Smooth muscle cell of the brain vasculature (primary cell): ENCODE measurements around the gene GJB4.
"Not testable (repeated sequence)": the region's sequence is repeated elsewhere in the genome, so short reads cannot be mapped to it uniquely, and the experiment has no call there.

ENCODE experiments used
- DNase-seq: peaks from one replicate; pipeline ENCODE4 v3.0.0-alpha.2; 2012; ENCODE audit warnings: low read depth, low spot score

The GJB4 gene

GRCh38 chr1:34759503-34760357 lies at the start of gene GJB4:
GJB4 (plus strand) TSS chr1:34759740; CDS start chr1:34761255, 1,515 bp downstream.
- DNase-seq: no peak

DNA sequence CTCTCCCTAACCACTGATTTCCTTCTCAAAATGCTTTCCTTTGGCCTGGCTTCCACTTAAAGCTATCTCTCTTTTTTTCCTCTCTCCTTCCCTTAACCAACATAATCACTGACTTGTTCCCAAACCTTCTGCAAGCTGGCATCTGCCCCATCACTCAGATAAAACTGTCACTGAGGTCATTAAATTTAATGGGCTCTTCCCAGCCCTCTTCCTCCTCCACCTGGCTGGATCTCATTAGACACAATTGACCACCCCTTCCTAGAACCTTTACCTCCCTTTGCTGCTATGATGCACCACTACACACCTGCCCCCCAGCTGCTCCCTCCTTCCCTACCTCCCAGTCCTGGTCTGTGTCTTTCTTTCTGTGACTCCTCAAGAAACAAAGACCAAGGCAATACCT lies 48.7 kb upstream of the GJB4 start:
- no peak for DNase-seq

DNA sequence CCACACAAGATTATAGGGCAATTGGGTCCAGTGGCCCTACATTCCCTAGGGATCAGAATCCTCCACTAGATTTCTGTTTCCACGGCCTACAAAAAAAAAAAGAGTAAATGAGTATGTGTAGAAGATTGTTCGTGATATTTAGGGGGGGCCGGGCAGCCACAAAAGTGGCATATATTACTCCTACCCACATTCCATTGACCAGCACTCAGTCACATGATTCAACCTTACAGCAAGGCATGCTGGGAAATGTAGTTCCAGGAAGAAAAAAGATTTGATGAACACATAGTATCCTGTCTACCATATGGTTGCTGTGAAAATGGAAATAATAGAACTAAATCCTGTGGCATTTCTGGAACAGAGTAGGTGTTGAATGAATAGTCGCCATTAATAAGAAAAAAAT lies 48.1 kb upstream of the GJB4 start:
- no peak for DNase-seq

GRCh38 chr1:34712007-34712688 lies 47.4 kb upstream of the GJB4 start:
- no peak for DNase-seq

GRCh38 chr1:34713443-34713842 lies 46.1 kb upstream of the GJB4 start:
- no peak for DNase-seq

DNA sequence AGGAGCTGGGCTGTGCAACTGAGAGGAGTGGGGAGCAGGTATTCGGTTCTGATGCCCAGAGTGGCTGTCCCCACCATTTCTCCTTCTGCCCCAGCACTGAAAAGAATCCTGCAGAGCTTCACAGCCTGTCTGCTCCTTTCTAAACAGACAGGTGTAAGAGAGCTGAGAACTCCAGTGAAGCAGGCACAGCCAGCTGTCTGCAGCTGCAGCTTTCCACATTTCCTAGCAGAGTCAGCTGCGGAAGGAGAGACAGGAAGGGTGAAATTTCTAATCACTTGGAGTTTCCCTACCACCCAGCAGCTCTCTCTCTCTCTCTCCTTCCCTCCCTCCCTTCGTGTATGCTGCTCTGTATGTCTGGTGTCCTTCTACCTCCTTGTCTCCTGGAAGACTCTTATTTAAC lies 45.2 kb upstream of the GJB4 start:
- no peak for DNase-seq

GRCh38 chr1:34715139-34715538 lies 44.4 kb upstream of the GJB4 start:
- DNase-seq: no peak

DNA sequence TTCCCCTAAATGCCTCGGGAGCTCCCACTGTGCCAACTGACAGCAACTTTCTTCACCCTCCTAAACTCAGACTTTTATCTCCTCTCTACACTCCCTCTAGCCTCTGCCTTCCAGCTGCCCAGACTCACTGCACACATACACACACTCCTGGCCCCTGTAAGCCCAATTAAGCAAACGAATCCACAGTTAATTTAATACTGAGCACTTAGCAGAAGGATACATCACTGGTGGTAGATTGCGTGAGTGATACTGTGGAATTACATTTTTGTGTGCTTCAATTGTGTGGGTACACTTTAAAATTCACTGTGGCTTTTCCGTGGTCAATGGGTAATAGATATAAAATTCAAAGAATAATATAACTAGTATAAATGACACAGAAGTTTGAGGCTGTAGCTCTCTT lies 38.3 kb upstream of the GJB4 start:
- no peak for DNase-seq

GRCh38 chr1:34721646-34722355 lies 37.7 kb upstream of the GJB4 start:
- no peak for DNase-seq

DNA sequence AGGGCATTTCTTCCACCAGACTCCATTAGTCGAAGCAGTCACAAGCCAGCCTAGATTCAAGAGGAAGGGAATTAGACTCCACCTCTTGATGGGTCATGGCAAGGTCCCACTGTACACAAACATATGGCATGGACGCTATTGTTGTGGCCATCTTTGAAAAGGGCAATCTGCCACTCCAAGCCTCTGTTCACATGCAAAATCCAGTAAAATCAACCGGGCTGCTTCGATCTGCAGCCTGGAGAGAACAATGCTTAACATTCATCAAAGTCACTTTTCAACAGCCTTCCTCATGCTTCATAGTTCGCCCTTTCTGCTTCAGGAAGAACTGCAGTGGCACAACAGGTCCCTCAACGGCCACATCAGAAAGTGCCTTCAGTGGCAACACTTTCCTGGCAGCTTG lies 32.7 kb upstream of the GJB4 start:
- DNase-seq: no peak

- DNase-seq: no peak
These were observed 29.1 kb upstream of the GJB4 start for GRCh38 chr1:34730485-34730884.

GRCh38 chr1:34732831-34733230 lies 26.7 kb upstream of the GJB4 start:
- DNase-seq: not testable (repeated sequence)

DNA sequence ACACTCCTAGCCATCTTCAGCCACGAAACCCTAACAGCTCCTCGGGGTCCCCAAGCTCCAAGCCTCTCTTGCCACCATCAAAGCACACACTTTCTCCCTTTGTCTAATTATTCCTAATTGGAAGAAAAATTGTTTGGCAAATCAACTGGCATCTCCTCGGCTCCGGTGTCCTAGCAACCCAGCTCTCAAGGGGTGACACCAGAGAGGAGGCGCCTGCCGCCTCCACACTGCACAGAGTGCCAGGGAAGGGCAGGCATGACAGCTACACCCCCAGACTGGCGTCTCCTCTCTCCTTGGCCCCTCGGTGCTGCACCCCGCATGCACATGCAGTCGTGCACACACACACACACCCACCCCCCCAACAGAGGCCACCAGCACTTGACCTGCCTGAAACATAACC lies 22.8 kb upstream of the GJB4 start:
- no peak for DNase-seq

DNA sequence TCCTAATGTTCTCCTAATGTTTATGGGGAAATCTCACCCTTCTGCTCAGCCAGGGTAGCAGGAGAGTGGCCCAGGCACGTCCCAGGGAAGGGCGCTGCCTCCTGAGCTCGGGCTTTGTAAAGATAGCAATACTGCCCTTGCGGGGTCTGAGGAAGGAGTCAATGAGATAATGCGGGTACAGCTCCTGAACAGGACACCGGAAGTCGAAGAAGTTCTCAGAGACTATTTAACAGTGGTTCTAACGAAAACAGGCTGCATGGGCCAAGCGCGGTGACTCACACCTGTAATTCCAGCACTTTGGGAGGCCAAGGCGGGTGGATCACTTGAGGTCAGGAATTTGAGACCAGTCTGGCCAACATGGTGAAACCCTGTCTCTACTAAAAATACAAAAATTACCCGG lies 22.3 kb upstream of the GJB4 start:
- DNase-seq: not testable (repeated sequence)

DNA sequence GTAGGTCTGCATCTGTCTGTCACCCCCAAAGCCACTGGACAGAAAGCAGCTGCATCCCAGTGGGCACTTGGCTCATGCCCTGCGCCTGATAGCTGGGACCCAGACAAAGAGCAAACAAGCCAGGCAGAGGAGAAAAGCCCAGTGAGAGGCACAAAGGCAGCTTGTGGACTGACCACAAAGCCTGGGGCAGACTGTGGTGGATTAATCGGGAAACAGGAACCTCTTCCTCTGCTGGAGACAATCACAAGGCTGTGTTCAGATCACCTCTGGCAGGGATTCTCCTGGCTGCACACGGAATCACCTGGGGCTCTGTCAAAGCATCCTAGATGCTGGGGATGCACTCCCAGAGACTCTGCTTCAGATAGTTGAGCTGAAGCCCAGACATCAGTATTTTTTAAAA lies 19.9 kb upstream of the GJB4 start:
- no peak for DNase-seq

DNA sequence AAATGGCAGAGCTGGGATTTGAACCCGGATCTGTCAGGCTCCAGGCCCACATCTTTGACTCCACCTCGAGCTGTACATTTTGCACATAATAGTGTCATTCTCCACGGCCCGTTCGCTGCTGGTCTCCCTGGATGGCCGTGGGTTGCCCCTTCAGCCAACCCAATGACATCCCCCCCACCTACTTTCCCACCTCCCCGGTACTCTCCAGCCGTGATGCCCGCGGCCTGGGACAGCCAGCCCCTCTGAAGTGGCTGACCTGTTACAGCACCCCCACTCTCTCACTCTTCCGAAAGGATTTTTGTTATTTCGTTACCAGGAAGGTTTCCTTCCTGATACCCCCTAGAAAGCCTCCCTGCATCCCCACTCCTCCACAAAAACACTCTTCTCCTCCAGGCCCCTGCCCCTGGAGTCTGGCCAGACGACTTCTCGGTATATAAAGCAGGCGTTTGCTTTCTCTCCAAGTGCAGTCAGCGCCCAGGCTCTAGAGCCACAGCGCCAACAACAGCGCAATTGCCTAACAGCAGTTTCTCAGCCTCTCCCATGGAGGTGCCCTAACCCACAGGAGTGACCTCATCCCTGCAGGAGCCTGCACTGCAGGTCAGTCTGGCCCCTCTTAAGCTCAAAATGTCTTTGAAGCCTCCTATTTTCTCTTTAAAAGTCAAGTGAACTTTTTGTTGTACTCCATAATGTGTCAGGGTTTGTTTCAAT lies 19.2 kb upstream of the GJB4 start:
- DNase-seq: no peak

DNA sequence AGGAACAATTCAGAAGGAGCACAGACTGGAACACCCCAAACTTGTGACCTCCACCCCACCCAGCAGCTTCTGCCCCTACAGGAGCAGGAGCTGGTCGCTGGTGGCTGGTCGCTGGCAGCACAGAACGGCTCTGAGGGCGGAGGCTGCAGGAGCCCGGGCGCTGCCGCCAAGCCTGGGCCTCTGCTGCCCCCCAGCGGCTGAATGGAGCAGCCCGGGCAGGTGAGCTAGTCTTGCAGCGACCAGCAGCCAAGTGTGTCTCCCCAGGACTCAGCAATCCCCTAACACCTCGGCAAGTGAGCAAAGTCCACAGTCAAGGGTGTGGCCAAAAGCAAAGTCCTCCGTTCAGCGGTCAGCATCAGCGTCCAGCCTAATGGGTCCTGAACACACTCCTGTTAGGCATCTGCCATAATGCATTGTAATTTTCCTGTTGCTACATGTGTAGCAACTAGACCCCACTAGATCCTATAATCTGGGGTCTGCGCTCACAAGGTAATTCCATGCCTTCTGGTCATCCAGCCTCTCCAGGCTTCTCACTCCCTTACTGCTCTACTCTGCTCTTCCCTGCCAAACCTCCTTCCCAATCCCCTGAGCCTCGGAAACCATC lies 16.8 kb upstream of the GJB4 start:
- peak; percentile 26 for DNase-seq

DNA sequence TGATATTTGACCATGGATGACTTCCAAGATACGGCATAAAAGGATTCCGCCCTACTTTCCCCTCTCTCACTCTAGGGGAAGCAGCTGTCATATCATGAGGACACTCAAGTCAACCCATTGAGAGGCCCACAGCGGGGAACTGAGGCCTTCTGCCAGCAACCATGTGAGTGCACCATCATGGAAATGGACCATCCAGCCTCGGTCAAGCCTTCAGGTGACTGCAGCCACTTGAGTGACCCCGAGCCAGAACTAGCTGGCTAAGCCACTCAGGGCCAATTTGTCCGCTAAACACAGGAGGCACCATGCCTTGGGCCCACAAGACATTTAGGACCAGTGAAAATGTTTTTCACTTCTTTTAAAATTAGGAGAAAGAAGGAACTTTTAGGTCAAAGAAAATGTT lies 15.8 kb upstream of the GJB4 start:
- no peak for DNase-seq

DNA sequence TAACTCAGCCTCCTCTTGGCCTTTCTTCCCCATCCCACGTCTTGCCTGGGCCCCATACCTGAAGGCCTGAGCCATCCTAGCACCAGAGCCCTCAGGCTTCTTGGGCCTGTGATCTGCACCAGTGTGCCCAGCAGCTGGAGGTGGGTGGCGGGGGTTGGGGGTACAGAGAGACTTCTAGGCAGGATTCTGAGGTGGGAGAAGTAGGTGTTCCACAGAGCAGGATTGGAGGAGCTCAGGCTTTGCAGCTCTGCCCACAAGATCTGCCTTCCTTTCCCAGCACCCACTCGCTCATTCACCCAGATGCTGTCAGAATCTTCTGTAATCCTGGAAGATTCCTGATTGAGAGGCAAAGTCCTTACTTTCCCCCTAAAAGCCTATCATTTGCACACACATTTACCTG lies 14.7 kb upstream of the GJB4 start:
- no peak for DNase-seq

- no peak for DNase-seq
These were observed 13.9 kb upstream of the GJB4 start for GRCh38 chr1:34745666-34746065.

- no peak for DNase-seq
These were observed 13.4 kb upstream of the GJB4 start for GRCh38 chr1:34746101-34746500.
